Activated CD4-positive, alpha-beta T cell treated with anti-CD3 and anti-CD28 coated beads, Interleukin-2, Interleukin-6, amounts not matched to agents 100 ng/mL and 50 ng/mL, durations not matched to agents 16 hours and 8 hours (primary cell): ENCODE data around the gene CLCNKB.
"Not testable (repeated sequence)": the region's sequence is repeated elsewhere in the genome, so short reads cannot be mapped to it uniquely, and the experiment has no call there.

ENCODE experiments used
- DNase-seq: peaks from one replicate; pipeline ENCODE4 v3.0.0-alpha.2; 2020

The CLCNKB gene

GRCh38 chr1:16043521-16043920, at the start of gene CLCNKB:
Gene CLCNKB, plus strand, starts transcription at chr1:16043782. Its CDS starts 711 bp downstream, at chr1:16044493.
- no peak for DNase-seq

- no peak for DNase-seq
Observed at GRCh38 chr1:15994081-15994480, 49.5 kb upstream of the CLCNKB start.

GRCh38 chr1:15994590-15995351, 48.8 kb upstream of the CLCNKB start:
- DNase-seq: peak; percentile 61

- DNase-seq: no peak
Observed at GRCh38 chr1:15997076-15997585, 46.5 kb upstream of the CLCNKB start.

- no peak for DNase-seq
Observed at GRCh38 chr1:15997637-15998280, 45.8 kb upstream of the CLCNKB start.

GRCh38 chr1:15998929-15999328, 44.7 kb upstream of the CLCNKB start:
- no peak for DNase-seq

- DNase-seq: not testable (repeated sequence)
Observed at GRCh38 chr1:16001274-16001673, 42.3 kb upstream of the CLCNKB start.

GRCh38 chr1:16005597-16005996, 38.0 kb upstream of the CLCNKB start:
- DNase-seq: no peak

- no peak for DNase-seq
Observed at GRCh38 chr1:16006010-16006409, 37.6 kb upstream of the CLCNKB start.

- DNase-seq: peak; percentile 36
Observed at GRCh38 chr1:16006552-16007485, 36.8 kb upstream of the CLCNKB start.

- DNase-seq: no peak
Observed at GRCh38 chr1:16007671-16008341, 35.8 kb upstream of the CLCNKB start.

GRCh38 chr1:16009030-16009460, 34.5 kb upstream of the CLCNKB start:
- peak; percentile 83 for DNase-seq

- DNase-seq: no peak
Observed at GRCh38 chr1:16009678-16010077, 33.9 kb upstream of the CLCNKB start.

- DNase-seq: no peak
Observed at GRCh38 chr1:16010837-16011236, 32.7 kb upstream of the CLCNKB start.

GRCh38 chr1:16011936-16012589, 31.5 kb upstream of the CLCNKB start:
- DNase-seq: no peak

- peak; percentile 23 for DNase-seq
Observed at GRCh38 chr1:16012590-16013219, 30.9 kb upstream of the CLCNKB start.

- DNase-seq: peak; percentile 22
Observed at GRCh38 chr1:16013220-16013907, 30.2 kb upstream of the CLCNKB start.

GRCh38 chr1:16013908-16014258, 29.7 kb upstream of the CLCNKB start:
- DNase-seq: no peak

GRCh38 chr1:16014509-16015482, 28.8 kb upstream of the CLCNKB start:
- no peak for DNase-seq

GRCh38 chr1:16015491-16015890, 28.1 kb upstream of the CLCNKB start:
- no peak for DNase-seq
